Measurements from ENCODE around the gene CEP250.

DNA sequence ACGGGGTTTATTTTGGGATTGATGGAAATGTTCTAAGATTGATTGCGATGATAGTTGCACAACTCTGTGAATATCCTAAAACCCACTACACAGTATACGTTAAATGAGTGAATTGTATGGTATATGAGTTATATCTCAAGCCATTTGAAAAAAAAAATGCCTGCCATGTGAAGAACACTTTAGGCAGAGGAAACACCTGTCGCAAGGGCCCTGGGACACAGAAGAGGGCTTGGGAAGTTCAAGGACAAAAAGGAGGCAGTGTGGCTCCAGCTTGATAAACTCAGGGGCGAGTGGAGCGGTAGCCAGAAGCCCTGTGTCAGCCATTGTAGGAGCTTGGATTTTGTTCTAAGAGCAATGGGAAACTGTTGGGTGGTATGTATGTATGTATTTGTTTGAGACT lies 37.0 kb downstream of the CEP250 start:
- TF ChIP-seq POLR2AphosphoS5 (IDR thresholded peaks at IDR 0.05; ENCODE audit: low read depth, low read length) (no peak), POLR2A (IDR thresholded peaks at IDR 0.05; ENCODE audit: low read depth, low read length) (no peak), PAX5 (IDR thresholded peaks at IDR 0.05; ENCODE audit: insufficient read depth, low read length, severe bottlenecking) (no peak), TAF1 (IDR thresholded peaks at IDR 0.05; ENCODE audit: low read depth, low read length) (no peak)

Data from GM12891 (cell line).